GM12872 (cell line): ENCODE data around the gene ZGRF1.

Source experiments
- TF ChIP-seq, protein P1 (sequence below): IDR thresholded peaks from 3 replicates; pipeline ENCODE4 v1.5.1; 2011; ENCODE audit warnings: low read depth, mild to moderate bottlenecking, low read length, moderate library complexity; ENCODE audit not compliant: insufficient read depth

The ZGRF1 gene

DNA sequence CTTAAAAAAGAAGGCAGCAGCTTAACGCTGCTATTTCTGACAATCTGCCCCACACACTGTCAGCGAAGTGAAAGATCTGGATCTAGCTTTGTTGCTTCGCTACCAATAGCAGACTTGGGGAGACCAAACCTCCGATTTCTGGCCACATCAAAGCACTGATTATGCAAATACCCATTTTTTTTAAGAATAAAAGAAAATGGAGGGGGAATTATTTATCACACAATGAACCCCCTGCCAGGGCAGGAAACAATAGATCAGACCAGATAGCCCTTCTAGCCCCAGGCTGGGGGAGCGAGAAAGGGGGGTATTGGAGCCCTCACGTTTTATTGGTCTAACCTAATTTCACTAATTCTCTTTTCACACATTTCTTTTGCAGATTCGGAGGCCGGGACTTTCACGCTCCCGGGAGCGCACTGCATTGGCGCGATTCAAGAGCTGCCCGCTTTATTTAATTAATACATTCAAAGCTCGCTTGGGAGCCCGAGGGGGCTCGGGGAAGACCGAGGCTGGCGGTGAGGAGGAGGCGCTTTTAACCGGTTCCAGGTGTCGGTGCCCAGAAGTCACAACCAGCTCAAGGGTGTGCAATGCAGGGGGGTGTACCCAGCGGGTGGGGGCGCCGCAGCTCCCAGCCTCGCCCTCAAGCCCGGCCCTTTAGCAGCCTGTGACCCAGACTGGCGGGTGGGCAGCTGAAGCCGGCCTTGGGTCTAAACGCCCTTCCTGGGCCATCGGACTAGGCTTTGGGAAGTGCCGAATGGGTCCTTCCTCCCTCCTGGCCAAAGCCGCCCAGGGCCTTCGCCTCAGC lies 126.2 kb downstream of the ZGRF1 start:
- TF ChIP-seq, protein P1, sequence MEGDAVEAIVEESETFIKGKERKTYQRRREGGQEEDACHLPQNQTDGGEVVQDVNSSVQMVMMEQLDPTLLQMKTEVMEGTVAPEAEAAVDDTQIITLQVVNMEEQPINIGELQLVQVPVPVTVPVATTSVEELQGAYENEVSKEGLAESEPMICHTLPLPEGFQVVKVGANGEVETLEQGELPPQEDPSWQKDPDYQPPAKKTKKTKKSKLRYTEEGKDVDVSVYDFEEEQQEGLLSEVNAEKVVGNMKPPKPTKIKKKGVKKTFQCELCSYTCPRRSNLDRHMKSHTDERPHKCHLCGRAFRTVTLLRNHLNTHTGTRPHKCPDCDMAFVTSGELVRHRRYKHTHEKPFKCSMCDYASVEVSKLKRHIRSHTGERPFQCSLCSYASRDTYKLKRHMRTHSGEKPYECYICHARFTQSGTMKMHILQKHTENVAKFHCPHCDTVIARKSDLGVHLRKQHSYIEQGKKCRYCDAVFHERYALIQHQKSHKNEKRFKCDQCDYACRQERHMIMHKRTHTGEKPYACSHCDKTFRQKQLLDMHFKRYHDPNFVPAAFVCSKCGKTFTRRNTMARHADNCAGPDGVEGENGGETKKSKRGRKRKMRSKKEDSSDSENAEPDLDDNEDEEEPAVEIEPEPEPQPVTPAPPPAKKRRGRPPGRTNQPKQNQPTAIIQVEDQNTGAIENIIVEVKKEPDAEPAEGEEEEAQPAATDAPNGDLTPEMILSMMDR = no peak

DNA sequence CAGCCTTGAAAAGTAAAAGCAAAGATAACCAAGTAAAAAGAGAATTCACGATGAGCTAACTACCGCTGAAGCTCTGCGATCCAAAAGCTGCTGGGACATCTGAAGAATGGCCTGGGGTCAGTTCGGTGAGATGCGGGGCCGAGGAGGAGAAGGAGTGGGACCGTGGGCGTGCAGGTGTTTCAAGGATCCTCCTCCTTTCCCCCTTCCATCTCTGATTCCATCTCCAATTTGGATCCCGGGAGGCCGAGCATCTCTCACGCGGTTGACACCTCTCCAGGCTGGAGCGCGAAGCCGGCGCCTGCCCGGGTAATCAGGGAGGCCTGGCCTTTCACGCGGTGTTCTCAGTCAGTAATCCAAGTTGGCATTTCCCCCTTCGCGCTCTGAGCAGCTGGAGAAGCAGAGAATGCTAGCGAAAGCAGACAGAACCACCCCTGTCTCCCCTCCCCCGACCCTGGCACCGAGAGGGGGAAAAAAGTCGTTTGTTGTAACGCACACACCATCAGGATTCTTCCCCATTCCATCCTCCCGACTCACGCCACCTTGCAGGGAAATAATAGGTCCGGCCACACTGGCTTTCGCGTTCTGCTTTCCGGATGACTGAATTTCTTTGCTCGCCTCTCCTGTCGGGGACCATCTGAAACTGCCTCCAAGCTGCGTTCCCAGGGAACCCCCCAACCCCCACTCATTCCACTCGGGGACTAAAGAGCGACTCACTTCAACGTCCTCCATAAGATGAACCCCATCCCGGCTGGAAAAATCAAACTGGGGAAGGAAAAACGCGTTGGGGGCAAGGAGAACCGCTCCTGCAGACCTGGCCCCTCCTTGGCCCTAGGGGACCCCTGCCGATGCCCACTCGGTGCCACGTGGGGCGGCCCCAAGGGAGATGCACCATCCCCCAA lies 127.2 kb downstream of the ZGRF1 start:
- TF ChIP-seq, protein P1 = no peak

DNA sequence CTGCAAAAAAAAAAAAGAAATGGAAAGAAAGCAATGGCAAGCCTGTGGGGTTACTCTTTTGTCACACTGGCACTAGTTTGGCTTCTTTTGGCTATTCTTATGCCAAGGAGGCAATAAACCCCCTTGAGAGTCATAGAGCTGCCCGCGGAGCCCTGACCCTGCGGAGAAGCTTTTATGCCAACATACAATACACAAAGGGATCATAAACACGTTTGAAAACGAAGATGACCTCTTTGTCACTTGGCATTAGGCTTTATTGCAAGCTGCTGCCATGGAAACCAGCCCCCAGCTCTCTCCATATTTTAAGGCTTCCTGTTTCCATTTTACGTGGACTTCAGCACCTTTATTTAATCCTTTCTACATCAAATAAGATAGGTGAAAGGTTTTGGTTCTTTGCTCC lies 128.4 kb downstream of the ZGRF1 start:
- TF ChIP-seq, protein P1 = no peak

DNA sequence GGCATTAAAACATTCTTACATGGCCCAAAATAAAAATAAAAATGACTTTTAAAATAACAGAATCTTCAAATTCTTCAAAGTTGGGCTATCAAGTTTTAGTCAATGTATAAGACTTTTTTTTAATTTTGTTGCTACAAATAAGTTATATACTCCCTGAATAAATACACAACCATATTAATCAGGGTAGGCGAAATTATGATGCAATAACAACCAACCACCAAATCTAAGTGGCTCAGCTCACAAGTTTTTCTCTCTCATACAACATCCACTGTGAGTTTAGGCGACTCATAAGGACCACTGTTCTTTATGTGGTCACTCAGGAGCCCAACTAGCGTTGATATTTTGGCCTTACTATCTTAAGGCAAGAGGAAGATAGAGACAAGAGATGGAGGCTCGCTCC lies 131.9 kb downstream of the ZGRF1 start:
- TF ChIP-seq, protein P1 = no peak

DNA sequence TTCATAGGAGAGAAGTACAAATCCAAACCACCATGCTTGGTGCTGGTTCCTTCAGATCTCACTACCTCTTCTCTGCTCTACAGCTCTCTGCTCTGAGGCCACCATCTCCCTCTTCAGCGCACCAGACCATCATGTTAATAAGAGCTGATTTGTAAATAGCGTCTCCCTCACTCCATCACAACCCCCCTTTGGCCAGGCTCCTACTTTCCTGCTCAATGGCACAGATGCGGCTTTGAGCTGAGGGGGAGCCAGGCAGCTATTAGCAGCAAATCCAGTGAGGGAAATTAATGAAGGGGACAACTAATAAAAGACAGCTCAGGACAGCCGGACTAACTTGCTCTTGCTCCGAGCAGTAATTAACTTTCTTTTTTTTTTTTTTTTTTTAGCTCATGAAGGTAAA lies 133.8 kb downstream of the ZGRF1 start:
- TF ChIP-seq, protein P1 = no peak

DNA sequence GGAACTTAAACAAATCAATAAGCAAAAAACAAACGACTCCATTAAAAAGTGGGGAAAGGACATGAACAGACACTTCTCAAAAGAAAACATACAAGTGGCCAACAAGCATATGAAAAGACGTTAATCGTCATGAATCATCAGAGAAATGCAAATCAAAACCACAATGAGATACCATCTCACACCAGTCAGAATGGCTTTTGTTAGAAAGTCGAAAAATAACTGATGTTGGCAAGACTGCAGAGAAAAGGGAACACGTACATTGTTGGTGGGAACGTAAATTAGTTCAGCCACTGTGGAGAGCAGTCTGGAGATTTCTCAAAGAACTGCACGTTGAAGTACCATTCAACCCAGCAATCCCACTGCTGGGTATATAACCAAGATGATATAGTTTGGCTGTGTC lies 144.4 kb downstream of the ZGRF1 start:
- TF ChIP-seq, protein P1 = no peak
